Loucy (cell line): ENCODE results near the gene CENPX.

Experiments
- H2AFZ ChIP-seq: fragments of 200-600 bp; sonication (generic); 2 replicates; pipeline ENCODE4 v1.6.0; 2016; ENCODE audit warnings: antibody characterized with exemption, mild to moderate bottlenecking, low read length, moderate library complexity
- H3F3A ChIP-seq: fragments of 200-600 bp; 2 replicates; pipeline ENCODE4 v1.6.0; 2016; ENCODE audit warnings: antibody characterized with exemption, low read depth, mild to moderate bottlenecking
- H3K27me3 ChIP-seq: fragments of 200-600 bp; sonication (generic); 2 replicates; pipeline ENCODE4 v1.6.1; 2014; ENCODE audit warnings: low read length, mild to moderate bottlenecking; ENCODE audit not compliant: insufficient read depth, poor library complexity, severe bottlenecking
- H3K36me3 ChIP-seq: fragments of 200-600 bp; sonication (generic); 2 replicates; pipeline ENCODE4 v1.6.1; 2016; ENCODE audit warnings: low read length; ENCODE audit not compliant: insufficient read depth
- H3K4me1 ChIP-seq: fragments of 200-600 bp; sonication (generic); 2 replicates; pipeline ENCODE4 v1.5.1; 2014; ENCODE audit warnings: low read length, mild to moderate bottlenecking; ENCODE audit not compliant: insufficient read depth, poor library complexity, severe bottlenecking
- H3K4me2 ChIP-seq: fragments of 200-600 bp; sonication (generic); 2 replicates; pipeline ENCODE4 v1.6.0; 2014; ENCODE audit warnings: antibody characterized with exemption, low read length, low read depth, mild to moderate bottlenecking; ENCODE audit not compliant: poor library complexity, severe bottlenecking
- H3K4me3 ChIP-seq: fragments of 200-600 bp; sonication (generic); 2 replicates; pipeline ENCODE4 v1.5.1; 2014; ENCODE audit warnings: low read length, mild to moderate bottlenecking, mixed read lengths; ENCODE audit not compliant: poor library complexity, severe bottlenecking
- H3K79me2 ChIP-seq: fragments of 200-600 bp; sonication (generic); 2 replicates; pipeline ENCODE4 v1.6.1; 2014; ENCODE audit warnings: low read length; ENCODE audit not compliant: insufficient read depth
- H3K9ac ChIP-seq: fragments of 200-600 bp; sonication (generic); 2 replicates; pipeline ENCODE4 v1.6.0; 2014; ENCODE audit warnings: mild to moderate bottlenecking, low read depth, low read length, moderate library complexity; ENCODE audit not compliant: poor library complexity, severe bottlenecking
- H3K9me2 ChIP-seq: fragments of 200-600 bp; sonication (generic); replicated peaks from 2 replicates; pipeline ENCODE4 v1.6.1; 2016; ENCODE audit warnings: low read depth, low read length, mixed read lengths
- H3K9me3 ChIP-seq: fragments of 200-600 bp; sonication (generic); 2 replicates; pipeline ENCODE4 v1.6.1; 2014; ENCODE audit warnings: mild to moderate bottlenecking, antibody characterized with exemption, low read length, low read depth; ENCODE audit not compliant: insufficient read depth
- H4K20me1 ChIP-seq: fragments of 200-600 bp; sonication (generic); 2 replicates; pipeline ENCODE4 v1.6.0; 2014; ENCODE audit warnings: antibody characterized with exemption, low read length, mild to moderate bottlenecking; ENCODE audit not compliant: insufficient read depth, poor library complexity, severe bottlenecking
- CTCF ChIP-seq: fragments of 200-600 bp; sonication (generic); conservative IDR thresholded peaks from 2 replicates; pipeline ENCODE4 v1.5.1; 2014; ENCODE audit warnings: mild to moderate bottlenecking, antibody characterized with exemption, low read length
- EZH2phosphoT487 ChIP-seq: fragments of 200-600 bp; IDR thresholded peaks from 2 replicates; pipeline ENCODE4 v1.6.1; 2018; ENCODE audit warnings: antibody characterized with exemption, mild to moderate bottlenecking, moderate library complexity, borderline replicate concordance

CENPX gene

DNA sequence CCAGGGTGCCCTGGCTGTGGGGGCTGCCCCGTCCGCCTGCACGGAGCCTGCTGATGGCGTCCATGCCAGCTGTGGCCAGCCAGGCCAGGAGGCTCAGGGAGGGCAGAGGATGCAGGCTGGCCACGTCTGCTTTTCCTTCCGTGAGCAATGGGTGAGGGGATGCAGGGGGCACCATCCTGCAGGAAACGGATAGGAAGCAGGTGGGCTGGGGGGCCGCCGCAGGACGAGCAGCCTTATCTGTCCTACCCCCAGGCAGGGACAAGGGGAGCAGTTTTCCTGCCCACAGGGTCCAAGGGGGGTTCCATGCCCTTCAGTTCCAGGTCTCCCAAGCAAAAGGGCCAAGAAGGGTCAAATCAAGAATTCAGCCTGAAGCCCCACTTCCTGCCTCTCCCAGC lies 36.2 kb upstream of the CENPX start:
- Histone ChIP-seq H3K9ac (no peak overlapping the region), H3K4me1 (peaks cover 2% of the 10 kb centered on the region), H3K27me3 (no peaks in the 10 kb centered on the region), H3K9me3 (no peaks in the 10 kb centered on the region), H3K36me3 (peaks cover 34% of the 10 kb centered on the region; the same call in 1 of the 2 replicates), H3K4me3 (no peak overlapping the region), H2AFZ (no peak overlapping the region), H4K20me1 (no peaks in the 10 kb centered on the region), H3K4me2 (no peak overlapping the region), H3K9me2 (no peaks in the 10 kb centered on the region), H3F3A (no peaks in the 10 kb centered on the region), H3K79me2 (peaks cover 6% of the 10 kb centered on the region; the same call in 1 of the 2 replicates)
- TF ChIP-seq CTCF (no peak), EZH2phosphoT487 (no peak)

DNA sequence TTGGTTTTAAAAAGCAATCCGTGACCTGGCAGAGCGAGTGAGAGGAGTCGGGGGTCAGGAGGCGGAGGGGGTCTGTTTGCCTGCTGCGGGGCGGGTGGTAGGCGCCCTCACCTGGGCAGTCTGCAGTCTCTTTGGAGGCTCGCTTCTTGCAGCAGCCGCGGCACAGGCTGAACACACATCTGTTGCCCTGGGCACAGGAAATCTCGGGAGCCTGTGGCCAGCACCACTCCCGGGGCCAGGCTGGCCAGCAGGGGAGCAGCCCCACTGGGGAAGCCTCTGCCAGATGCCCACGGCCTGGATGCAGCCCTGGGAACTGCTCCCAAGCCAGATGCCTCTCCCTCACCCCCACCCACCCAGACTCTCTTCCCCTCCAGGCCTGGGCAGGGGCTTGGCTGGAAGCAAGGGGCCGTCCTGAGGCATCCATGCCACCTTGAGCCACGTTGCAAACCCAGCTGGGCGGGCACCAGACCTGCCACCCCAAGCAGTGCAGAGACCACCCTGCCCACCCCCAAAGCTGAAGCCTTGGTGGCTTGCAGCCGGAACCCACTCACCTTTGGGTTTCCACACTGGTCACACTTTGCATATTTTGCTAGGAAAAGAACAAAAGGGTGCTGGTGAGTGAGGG lies 35.7 kb upstream of the CENPX start:
- Histone ChIP-seq H3K79me2 (peaks cover 6% of the 10 kb centered on the region; the same call in 1 of the 2 replicates), H2AFZ (no peak overlapping the region), H3K4me3 (no peak overlapping the region), H4K20me1 (no peaks in the 10 kb centered on the region), H3K4me2 (no peak overlapping the region), H3K9me2 (no peaks in the 10 kb centered on the region), H3K4me1 (peaks cover 7% of the 10 kb centered on the region), H3K36me3 (peaks cover 34% of the 10 kb centered on the region; the same call in 1 of the 2 replicates), H3K27me3 (no peaks in the 10 kb centered on the region), H3K9ac (no peak overlapping the region), H3F3A (no peaks in the 10 kb centered on the region), H3K9me3 (no peaks in the 10 kb centered on the region)
- TF ChIP-seq EZH2phosphoT487 (no peak), CTCF (no peak)

DNA sequence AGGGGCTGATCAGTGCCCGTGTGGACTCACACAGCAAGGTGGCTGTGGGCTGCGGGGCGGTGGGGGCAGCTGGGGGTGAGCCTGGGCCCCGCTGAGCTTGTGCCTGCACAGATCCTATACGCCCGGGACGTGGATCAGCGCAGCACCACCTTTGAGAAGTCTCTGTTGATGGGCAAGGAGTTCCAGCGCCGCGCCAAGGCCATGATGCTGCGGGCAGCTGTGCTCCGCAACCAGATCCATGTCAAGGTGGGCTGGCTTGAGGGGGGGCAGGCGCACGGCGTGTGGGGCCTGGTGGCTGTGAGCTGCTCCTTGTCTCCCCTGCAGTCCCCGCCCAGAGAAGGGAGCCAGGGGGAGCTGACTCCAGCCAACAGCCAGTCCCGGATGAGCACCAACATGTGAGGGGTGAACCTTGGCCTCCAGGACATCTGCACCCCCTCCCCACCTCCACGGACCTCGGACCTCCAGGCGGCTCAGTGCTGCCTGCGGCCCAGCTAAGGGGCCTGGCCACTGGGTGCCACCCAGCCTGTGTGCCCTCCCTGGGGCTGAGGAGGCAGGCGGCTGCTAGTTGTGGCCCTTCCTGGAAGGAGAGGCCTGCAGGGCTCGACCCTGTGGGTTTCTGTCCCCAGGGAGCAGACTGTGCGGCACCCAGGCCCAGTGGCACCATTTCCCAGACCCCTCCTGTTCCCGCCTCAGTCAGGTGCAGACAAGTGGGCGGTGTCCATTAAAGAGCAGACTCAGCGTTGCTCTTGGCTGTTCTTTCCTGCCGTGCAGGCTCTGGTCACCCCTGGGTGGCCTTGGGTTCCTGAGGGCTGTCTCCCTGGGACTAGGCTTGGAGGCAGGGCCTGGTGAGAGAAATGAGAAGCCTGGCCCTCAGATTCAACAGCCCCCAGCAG lies 34.3 kb upstream of the CENPX start:
- no peaks in the 10 kb centered on the region for H3K9me2 ChIP-seq
- no peaks in the 10 kb centered on the region for H3K27me3 ChIP-seq
- H3K4me2 ChIP-seq, result no peak overlapping the region
- H2AFZ ChIP-seq, result no peak overlapping the region
- peaks cover 11% of the 10 kb centered on the region for H4K20me1 ChIP-seq
- H3K4me1 ChIP-seq, result peaks cover 15% of the 10 kb centered on the region
- TF ChIP-seq EZH2phosphoT487, result no peak
- TF ChIP-seq CTCF, result no peak
- H3K9ac ChIP-seq, result no peak overlapping the region
- H3K79me2 ChIP-seq, result peaks cover 19% of the 10 kb centered on the region
- no peaks in the 10 kb centered on the region for H3F3A ChIP-seq
- H3K9me3 ChIP-seq, result no peaks in the 10 kb centered on the region
- peaks cover 34% of the 10 kb centered on the region; the same call in 1 of the 2 replicates for H3K36me3 ChIP-seq
- H3K4me3 ChIP-seq, result no peak overlapping the region
